Measurements from ENCODE around the gene PAPOLG.
"Not testable (repeated sequence)": the region's sequence is repeated elsewhere in the genome, so short reads cannot be mapped to it uniquely, and the experiment has no call there.

The PAPOLG gene

GRCh38 chr2:60823694-60824305 is 67.7 kb downstream of the PAPOLG start:
- DNase-seq: no peak

GRCh38 chr2:60825666-60826065 is 69.6 kb downstream of the PAPOLG start:
- no peak for DNase-seq

- no peak for DNase-seq
Observed at GRCh38 chr2:60826111-60826510, 70.0 kb downstream of the PAPOLG start.

GRCh38 chr2:60826860-60827259 is 70.8 kb downstream of the PAPOLG start:
- DNase-seq: not testable (repeated sequence)

- DNase-seq: no peak
Observed at GRCh38 chr2:60827369-60827768, 71.3 kb downstream of the PAPOLG start.

GRCh38 chr2:60830991-60831390 is 74.9 kb downstream of the PAPOLG start:
- no peak for DNase-seq

GRCh38 chr2:60831921-60832320 is 75.9 kb downstream of the PAPOLG start:
- DNase-seq: no peak

GRCh38 chr2:60832621-60833020 is 76.6 kb downstream of the PAPOLG start:
- no peak for DNase-seq

GRCh38 chr2:60834270-60834717 is 78.2 kb downstream of the PAPOLG start:
- DNase-seq: no peak

GRCh38 chr2:60836491-60836890 is 80.4 kb downstream of the PAPOLG start:
- DNase-seq: no peak

GRCh38 chr2:60837123-60837522 is 81.1 kb downstream of the PAPOLG start:
- DNase-seq: no peak

- no peak for DNase-seq
Observed at GRCh38 chr2:60838481-60838880, 82.4 kb downstream of the PAPOLG start.

- DNase-seq: no peak
Observed at GRCh38 chr2:60839126-60839813, 83.2 kb downstream of the PAPOLG start.

GRCh38 chr2:60840880-60841279 is 84.8 kb downstream of the PAPOLG start:
- no peak for DNase-seq

GRCh38 chr2:60843006-60843405 is 86.9 kb downstream of the PAPOLG start:
- no peak for DNase-seq

GRCh38 chr2:60844105-60844504 is 88.0 kb downstream of the PAPOLG start:
- DNase-seq: no peak

- DNase-seq: no peak
Observed at GRCh38 chr2:60847854-60848253, 91.8 kb downstream of the PAPOLG start.

Data from KG1 (cell line).